Activated T-cell treated with anti-CD3 and anti-CD28 coated beads for 4 hours (primary cell): ENCODE measurements around the gene NUDC.
"Not testable (repeated sequence)": the region's sequence is repeated elsewhere in the genome, so short reads cannot be mapped to it uniquely, and the experiment has no call there.

Source experiments
- DNase-seq: peaks from one replicate; pipeline ENCODE4 v3.0.0-alpha.2; 2020

NUDC gene

DNA sequence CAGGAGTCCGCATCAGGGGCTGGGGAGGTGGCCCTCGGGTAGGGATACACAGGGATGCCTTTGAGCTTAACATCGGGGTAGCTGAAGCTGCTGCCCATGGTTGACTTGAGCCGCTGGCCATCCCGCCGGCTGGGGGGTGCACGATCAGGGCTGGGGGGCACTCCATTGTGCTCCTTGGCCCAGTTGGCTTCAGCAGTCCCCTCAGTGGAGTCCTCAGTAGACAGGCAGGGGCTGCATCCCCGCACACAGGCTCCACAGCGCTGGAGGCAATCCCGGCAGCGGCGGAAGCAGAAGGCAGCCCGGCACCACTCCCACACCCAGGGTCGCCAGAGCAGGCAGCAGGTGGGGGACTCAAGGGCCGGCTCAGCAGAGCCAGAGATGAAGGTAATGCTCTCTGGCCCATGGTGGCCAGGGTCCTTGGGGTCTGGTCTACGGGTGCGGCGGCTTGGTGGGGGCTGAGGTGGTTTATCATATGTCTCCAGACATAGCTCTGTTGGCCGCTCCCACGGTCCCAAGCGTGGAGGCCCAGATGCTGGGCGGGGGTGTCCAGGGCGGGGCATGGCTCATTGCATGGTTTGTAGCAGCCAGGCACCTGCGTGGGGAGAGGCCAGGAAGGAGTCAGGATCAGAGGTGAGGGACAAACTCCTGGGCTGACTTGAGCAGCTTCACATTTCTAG, 30.4 kb downstream of the NUDC start:
- no peak for DNase-seq

DNA sequence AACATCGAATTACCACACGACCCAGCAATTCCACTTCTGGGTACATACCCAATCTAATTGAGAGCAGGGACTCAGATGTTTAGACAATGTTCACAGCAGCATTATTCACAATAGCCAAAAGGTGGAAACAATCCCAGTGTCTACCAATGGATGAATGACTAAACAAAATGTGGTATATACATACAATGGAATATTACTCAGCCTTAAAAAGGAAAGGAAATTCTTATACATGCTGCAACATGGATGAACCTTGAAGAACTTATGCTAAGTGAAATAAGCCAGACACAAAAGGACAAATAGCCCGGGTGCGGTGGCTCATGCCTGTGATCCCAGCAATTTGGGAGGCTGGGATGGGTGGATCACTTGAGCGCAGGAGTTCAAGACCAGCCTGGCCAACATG, 31.8 kb downstream of the NUDC start:
- DNase-seq: no peak

- no peak for DNase-seq
Observed at GRCh38 chr1:26956321-26956720, 34.8 kb downstream of the NUDC start.

DNA sequence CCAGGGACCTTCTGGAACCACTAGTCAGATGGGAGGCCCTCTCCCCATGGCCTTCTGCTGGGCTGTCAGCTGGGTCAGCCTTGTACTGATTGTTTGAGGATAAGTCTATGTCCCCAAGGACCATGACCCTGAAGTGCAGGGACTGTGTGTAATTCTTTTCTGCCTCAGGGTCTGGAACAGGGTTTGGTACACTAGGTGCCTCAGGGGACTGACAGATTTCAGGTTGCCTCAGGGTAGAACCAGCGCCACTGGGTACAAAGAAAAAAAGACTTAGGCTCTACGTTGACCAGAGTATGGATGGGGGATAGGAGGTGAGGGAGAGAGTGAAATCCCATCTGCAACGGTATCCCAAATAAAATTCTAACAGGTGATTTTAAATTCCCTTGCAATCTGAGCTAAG, 35.8 kb downstream of the NUDC start:
- no peak for DNase-seq

GRCh38 chr1:26959270-26959669, 37.7 kb downstream of the NUDC start:
- no peak for DNase-seq

- DNase-seq: no peak
Observed at GRCh38 chr1:26959722-26960624, 38.4 kb downstream of the NUDC start, which contains the start of gene KDF1. TSS of gene KDF1 (minus strand) at chr1:26960468. CDS start at chr1:26952380, 8,088 bp downstream.

- DNase-seq: no peak
Observed at GRCh38 chr1:26960625-26960966, 39.1 kb downstream of the NUDC start.

DNA sequence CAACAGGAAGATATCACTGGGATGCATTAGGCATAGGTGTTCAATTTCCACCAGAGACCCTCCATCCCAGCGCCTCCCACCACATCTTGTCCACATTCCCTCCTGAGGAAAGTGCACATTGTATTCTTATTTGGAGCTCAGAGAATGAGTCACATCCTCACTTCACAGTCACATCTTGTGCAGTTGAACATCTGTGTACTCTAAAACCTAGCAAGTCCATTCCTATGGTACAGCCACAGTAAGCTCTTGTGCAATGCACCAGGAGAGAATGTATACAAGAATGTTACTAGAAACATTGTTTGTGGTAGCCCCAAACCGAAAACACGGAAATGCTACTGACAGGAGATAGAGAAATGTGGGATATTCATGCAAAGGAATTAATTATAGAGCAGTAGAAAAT, 40.3 kb downstream of the NUDC start:
- no peak for DNase-seq

- no peak for DNase-seq
Observed at GRCh38 chr1:26965213-26965612, 43.7 kb downstream of the NUDC start.

DNA sequence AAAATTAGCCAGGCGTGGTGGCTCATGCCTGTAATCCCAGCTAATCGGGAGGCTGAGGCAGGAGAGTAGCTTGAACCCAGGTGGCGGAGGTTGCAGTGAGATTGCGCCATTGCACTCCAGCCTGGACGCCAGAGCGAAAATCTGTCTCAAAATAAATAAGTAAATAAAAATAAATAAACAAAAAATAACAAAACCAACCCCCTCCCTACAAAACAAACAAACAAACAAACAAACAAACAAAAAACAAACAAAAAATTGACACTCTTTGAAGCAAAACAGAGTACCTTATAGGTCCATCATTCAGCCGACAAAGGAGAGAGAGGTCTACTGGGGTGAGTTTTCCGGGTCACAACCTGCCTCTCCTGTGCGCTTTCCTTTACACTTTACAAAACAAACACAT, 44.1 kb downstream of the NUDC start:
- DNase-seq: no peak

GRCh38 chr1:26970810-26971209, 49.3 kb downstream of the NUDC start:
- DNase-seq: no peak

DNA sequence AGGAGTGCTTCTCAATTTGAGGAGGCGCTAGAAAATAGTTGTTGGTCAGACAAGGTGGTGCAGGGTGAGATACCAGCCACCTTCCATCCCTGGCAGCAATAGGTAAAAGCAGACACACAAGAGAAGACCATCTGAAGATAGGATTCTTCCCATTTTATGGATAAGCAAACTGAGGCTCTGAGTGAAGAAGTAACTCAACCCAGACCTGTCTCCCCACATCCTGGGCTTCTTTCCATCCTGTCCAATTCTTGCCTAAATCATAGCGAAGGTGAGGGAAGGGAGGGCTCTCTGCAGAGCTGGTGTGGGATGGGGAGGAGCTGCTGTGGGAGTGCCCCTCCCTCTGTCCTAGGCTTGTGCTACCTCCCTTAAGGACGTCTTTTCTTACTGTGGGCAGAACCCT, 50.0 kb downstream of the NUDC start:
- no peak for DNase-seq

DNA sequence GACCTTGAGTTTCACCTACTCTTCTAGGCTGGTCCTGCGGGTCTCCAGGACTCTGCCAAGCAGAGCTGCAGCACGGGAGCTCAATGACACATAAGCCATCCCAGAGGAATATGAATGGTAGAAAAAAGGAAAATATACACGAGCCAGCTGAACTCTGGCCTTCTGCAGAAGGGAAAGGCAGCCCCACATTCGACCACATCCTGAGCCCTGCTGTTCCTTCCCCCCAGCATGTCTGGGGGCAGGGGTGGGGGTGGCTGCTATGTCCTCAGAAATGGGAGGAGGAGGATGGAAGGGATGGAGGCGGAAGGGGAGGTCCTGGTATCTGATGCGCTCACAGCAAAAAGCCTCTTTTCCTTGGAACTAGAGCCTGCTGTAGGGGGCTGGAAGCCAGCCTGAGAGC, 50.8 kb downstream of the NUDC start:
- DNase-seq: no peak

DNA sequence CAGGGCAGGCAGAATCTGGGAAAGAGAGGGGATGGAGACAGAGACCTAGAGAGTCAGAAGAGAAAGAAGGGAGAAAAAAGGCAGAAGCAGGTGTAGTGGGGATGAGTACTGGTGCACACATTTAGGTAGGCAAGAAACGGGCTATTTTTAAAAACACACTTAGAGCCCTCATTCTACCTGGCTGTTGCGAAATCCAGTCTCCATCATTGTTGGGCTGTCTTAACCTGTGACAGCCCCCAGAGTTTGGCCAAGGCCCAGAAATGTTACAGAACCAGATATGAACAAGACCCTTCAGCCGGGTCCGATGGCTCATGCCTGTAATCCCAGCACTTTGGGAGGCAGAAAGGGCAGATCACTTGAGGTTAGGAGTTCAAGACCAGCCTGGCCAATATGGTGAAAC, 51.3 kb downstream of the NUDC start:
- DNase-seq: no peak

DNA sequence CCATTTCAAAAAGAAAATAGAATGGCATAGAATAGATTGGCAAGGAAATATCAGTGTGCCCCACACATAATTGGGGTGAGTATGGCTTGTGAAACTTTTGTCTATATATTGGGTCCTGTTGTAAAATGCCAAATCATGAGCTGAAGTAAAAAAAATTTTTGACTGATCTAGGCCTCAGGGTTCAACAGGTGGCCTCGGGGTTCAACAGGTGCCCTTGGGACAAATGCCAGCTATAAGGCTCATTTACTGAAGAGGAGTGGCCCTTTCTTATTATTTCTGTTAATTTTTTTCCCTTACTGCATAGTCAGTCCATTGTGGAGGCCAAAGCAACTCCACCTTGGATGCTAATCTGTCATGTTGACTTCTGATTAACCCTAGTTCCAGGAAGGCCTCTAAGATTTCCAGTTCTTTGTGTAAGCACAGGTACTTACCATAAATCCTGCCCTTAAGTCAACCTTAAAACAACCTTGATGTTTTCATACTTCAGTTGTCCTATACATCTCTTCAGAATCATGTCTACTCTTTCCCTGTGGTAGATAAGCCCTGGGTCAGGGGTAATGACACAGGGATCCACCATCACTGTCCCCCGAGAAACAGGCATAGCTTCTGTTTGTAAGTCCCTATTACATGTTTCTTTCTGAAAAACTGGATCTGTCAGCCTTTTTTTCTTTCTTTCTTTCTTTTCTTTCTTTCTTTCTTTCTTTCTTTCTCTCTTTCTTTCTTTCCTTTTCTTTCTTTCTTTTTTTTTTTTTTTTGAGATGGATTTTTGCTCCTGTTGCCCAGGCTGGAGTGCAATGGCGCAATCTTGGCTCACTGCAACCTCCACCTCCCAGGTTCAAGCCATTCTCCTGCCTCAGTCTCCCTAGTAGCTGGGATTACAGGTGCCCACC, 55.3 kb downstream of the NUDC start:
- DNase-seq: no peak

- DNase-seq: no peak
Observed at GRCh38 chr1:26978901-26979300, 57.4 kb downstream of the NUDC start.

DNA sequence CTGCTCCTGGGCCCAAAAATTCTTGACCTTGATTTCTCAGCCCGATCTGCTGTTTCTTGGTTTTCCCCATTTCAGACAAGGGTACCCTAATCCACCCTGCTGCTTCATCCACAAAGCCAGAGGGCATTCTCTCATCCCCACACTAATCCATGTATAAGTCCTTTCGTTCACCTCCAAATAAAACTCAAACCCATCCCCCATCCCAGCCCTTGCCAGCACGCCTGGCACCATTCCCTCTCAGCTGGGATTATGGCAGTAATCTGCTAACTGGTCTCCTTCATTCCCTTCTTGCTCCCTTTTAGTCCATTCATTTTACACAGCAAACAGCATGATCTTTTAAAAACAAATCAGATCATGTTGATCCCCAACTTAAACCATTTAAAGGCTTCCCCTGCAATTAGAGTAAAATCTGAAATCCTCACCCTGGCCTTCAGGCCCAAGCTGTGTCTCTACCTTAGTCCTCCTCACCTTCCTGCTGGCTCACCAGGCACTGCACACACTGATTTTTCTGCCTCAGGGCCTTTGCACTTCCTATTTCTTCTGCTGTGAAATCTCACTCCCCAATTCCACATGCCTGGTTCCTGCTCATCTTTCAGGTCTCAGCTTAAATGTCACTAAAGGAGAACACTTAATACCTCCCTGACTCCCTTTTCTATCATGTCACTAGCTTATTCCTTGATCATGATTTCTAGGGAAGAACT, 59.8 kb downstream of the NUDC start:
- DNase-seq: no peak

DNA sequence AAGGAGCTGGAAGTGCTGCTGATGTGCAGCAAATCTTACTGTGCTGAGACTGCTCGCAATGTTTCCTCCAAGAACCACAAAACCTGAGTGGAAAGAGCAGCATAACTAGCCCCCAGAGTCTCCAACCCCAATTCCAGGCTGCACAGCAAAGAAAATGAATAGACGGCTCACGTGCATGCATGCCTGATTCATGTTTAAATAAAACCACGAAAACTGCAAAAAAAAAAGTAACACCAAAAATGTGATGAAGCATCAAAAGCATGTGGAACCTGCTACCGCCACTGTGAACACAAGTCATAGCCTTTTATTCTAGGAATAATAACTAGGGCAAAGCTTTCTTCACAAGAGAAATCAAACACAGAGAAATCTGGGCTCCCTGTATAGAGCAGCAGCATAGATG, 62.3 kb downstream of the NUDC start:
- DNase-seq: no peak

DNA sequence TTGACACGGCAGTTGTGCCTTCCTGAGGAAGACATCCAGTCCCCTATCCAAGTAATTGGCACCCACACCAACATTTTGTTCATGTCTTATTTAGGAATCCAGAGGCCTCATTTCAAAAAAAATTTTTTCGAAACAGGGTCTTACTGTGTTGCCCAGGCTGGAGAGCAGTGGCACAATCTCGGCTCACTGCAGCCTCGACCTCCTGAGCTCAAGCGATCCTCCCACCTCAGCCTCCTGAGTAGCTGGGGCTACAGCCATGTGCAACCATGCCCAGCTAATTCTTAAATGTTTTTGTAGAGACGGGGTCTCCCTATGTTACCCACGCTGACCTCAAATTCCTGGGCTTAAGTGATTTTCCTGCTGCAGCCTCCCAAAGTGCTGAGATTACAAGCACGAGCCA, 62.7 kb downstream of the NUDC start:
- DNase-seq: no peak

- DNase-seq: no peak
Observed at GRCh38 chr1:26986658-26987057, 65.1 kb downstream of the NUDC start.

DNA sequence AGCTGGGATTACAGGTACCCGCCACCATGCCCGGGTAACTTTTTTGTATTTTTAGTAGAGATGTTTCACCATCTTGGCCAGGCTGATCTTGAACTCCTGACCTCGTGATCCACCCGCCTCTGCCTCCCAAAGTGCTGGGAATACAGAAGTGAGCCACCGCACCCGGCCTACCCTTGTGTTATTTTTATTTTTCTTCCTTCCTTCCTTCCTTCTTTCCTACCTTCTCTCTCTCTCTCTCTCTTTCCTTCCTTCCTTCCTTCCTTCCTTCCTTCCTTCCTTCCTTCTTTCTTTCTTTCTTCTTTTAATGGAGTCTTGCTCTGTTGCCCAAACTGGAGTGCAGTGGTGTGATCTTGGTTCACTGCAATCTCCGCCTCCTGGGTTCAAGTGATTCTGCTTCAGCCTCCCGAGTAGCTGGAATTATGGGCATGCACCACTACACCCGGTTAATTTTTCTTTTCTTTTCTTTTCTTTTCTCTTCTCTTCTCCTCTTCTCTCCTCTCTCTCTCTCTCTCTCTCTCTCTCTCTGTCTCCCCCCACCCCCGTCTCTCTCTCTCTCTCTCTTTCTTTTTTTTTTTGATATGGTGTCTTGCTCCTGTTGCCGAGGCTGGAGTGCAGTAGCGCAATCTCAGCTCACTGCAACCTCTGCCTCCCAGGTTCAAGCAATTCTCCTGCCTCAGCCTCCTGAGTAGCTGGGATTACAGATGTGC, 68.0 kb downstream of the NUDC start:
- DNase-seq: not testable (repeated sequence)
